IMR-90 (cell line): Measurements from ENCODE around the gene TMEM181. TPM values are rescaled to one million over a fixed set of nuclear protein-coding genes. Genes with fewer than 3 reads are reported as not detected.

Experiments used
- ATAC-seq: fragments of 200-7000 bp; cut with Tn5 transposase; 2 replicates; pipeline ENCODE4 v1.9.1; 2020; ENCODE audit warnings: low read depth, mild to moderate bottlenecking, moderate library complexity
- BruUV-seq: library from RNA; stranded (reverse); fragments of 400-500 nt; replicated peaks from 2 replicates; lab custom pipeline; 2021; lab: Mats Ljungman, UMichigan
- CTCF ChIA-PET: fragments of 300-600 bp; formaldehyde crosslinking; extraction: SDS; loops from one replicate; lab custom pipeline; 2021; ENCODE audit warnings: antibody characterized with exemption; lab: Yijun Ruan, JAX
- POLR2A ChIA-PET: fragments of 300-600 bp; sonication (Branson Sonifier 250); formaldehyde crosslinking; loops from one replicate; lab custom pipeline; 2022; ENCODE audit warnings: antibody characterized with exemption; ENCODE audit not compliant: unreplicated experiment; lab: Charles Lee
- DNase-seq: peaks from one replicate; pipeline ENCODE4 v3.0.0; 2013
- H2AFZ ChIP-seq: replicated peaks from 2 replicates; pipeline ENCODE3; 2013; ENCODE audit warnings: low read length, mild to moderate bottlenecking; ENCODE audit not compliant: poor library complexity
- H2AK5ac ChIP-seq: 2 replicates; pipeline ENCODE4 v1.6.1; 2013; ENCODE audit warnings: low read depth, low read length, inconsistent platforms
- H2AK9ac ChIP-seq: replicated peaks from 2 replicates; pipeline ENCODE3; 2013; ENCODE audit warnings: mild to moderate bottlenecking, low read depth, low read length, moderate library complexity; ENCODE audit not compliant: poor library complexity
- H2BK120ac ChIP-seq: 2 replicates; pipeline ENCODE4 v1.6.1; 2013; ENCODE audit warnings: low read depth, low read length, inconsistent platforms
- H2BK15ac ChIP-seq: 3 replicates; pipeline ENCODE4 v1.6.1; 2013; ENCODE audit warnings: low read depth, low read length, inconsistent platforms
- H2BK20ac ChIP-seq: 2 replicates; pipeline ENCODE4 v1.6.1; 2013; ENCODE audit warnings: low read depth, mild to moderate bottlenecking, inconsistent platforms, low read length, moderate library complexity
- H2BK5ac ChIP-seq: 2 replicates; pipeline ENCODE4 v1.6.1; 2013; ENCODE audit warnings: mild to moderate bottlenecking, low read depth, low read length, inconsistent platforms; ENCODE audit not compliant: poor library complexity, severe bottlenecking
- H3K14ac ChIP-seq: replicated peaks from 2 replicates; pipeline ENCODE4 v1.6.1; 2013; ENCODE audit warnings: low read depth, low read length, inconsistent platforms
- H3K18ac ChIP-seq: 2 replicates; pipeline ENCODE4 v1.6.1; 2013; ENCODE audit warnings: low read depth, low read length, control low read depth
- H3K23ac ChIP-seq: 2 replicates; pipeline ENCODE4 v1.6.1; 2013; ENCODE audit warnings: low read depth, low read length, inconsistent platforms
- H3K27ac ChIP-seq: 2 replicates; pipeline ENCODE4 v1.5.1; 2013; ENCODE audit warnings: mild to moderate bottlenecking, control low read depth, low read length; ENCODE audit not compliant: insufficient read depth
- H3K27me3 ChIP-seq: 2 replicates; pipeline ENCODE4 v1.6.1; 2013; ENCODE audit warnings: low read length; ENCODE audit not compliant: control insufficient read depth, insufficient read depth
- H3K36me3 ChIP-seq: 2 replicates; pipeline ENCODE4 v1.6.1; 2013; ENCODE audit warnings: low read length, mixed read lengths; ENCODE audit not compliant: control insufficient read depth, insufficient read depth
- H3K4ac ChIP-seq: 2 replicates; pipeline ENCODE4 v1.6.1; 2013; ENCODE audit warnings: low read depth, low read length, inconsistent platforms
- H3K4me1 ChIP-seq: 2 replicates; pipeline ENCODE4 v1.6.1; 2013; ENCODE audit warnings: low read length, mixed read lengths; ENCODE audit not compliant: control insufficient read depth, insufficient read depth
- H3K4me2 ChIP-seq: 2 replicates; pipeline ENCODE4 v1.6.1; 2013; ENCODE audit warnings: low read depth, mild to moderate bottlenecking, control low read depth, low read length, moderate library complexity
- H3K4me3 ChIP-seq: 2 replicates; pipeline ENCODE4 v1.5.1; 2013; ENCODE audit warnings: low read depth, mild to moderate bottlenecking, control low read depth, low read length, moderate library complexity; ENCODE audit not compliant: insufficient read depth
- H3K56ac ChIP-seq: 2 replicates; pipeline ENCODE4 v1.6.1; 2013; ENCODE audit warnings: low read length, inconsistent platforms; ENCODE audit not compliant: insufficient read depth; ENCODE audit errors: extremely low read depth
- H3K79me1 ChIP-seq, 2 experiments: 2 replicates each; pipeline ENCODE4 v1.6.1; 2013; ENCODE audit warnings: low read length in 2 of 2, inconsistent platforms in 1 of 2, low read depth in 1 of 2
- H3K9ac ChIP-seq: 2 replicates; pipeline ENCODE4 v1.6.1; 2013; ENCODE audit warnings: low read depth, low read length, control low read depth
- H3K9me1 ChIP-seq: 2 replicates; pipeline ENCODE4 v1.6.1; 2013; ENCODE audit warnings: low read length, inconsistent platforms; ENCODE audit not compliant: insufficient read depth
- H3K9me3 ChIP-seq: 2 replicates; pipeline ENCODE4 v1.6.1; 2013; ENCODE audit warnings: low read length; ENCODE audit not compliant: control insufficient read depth, insufficient read depth
- H4K20me1 ChIP-seq: 2 replicates; pipeline ENCODE4 v1.6.1; 2013; ENCODE audit warnings: low read length, inconsistent platforms; ENCODE audit not compliant: insufficient read depth
- H4K5ac ChIP-seq: 2 replicates; pipeline ENCODE4 v1.6.1; 2013; ENCODE audit warnings: mild to moderate bottlenecking, low read depth, low read length, control low read depth
- H4K8ac ChIP-seq, 2 experiments: 2 replicates each; pipeline ENCODE4 v1.6.1; 2013; ENCODE audit warnings: low read depth in 2 of 2, low read length in 2 of 2, control low read depth in 1 of 2, inconsistent platforms in 1 of 2
- H4K91ac ChIP-seq: 2 replicates; pipeline ENCODE4 v1.6.1; 2013; ENCODE audit warnings: low read depth, low read length, inconsistent platforms; ENCODE audit not compliant: insufficient read depth
- BHLHE40 ChIP-seq: fragments of 150-350 bp; IDR thresholded peaks from 2 replicates; pipeline ENCODE4 v1.6.1; 2016; ENCODE audit warnings: mild to moderate bottlenecking, low read depth, low read length
- MAZ ChIP-seq: IDR thresholded peaks from 2 replicates; pipeline ENCODE4 v1.6.1; 2012; ENCODE audit warnings: low read depth, mild to moderate bottlenecking, low read length, improper control_type of control experiment, moderate library complexity, borderline replicate concordance
- RAD21 ChIP-seq: IDR thresholded peaks from 2 replicates; pipeline ENCODE4 v1.6.1; 2012; ENCODE audit warnings: low read length, improper control_type of control experiment
- SMC3 ChIP-seq: fragments of 150-350 bp; IDR thresholded peaks from 2 replicates; pipeline ENCODE4 v1.6.1; 2016; ENCODE audit warnings: low read depth, mild to moderate bottlenecking, antibody characterized with exemption, low read length, moderate library complexity
- WGBS, 2 experiments: methylation state at CpG; one replicate each; pipeline versions ENCODE4 v1.1.5 to v1.1.7; 2013; ENCODE audit warnings: missing lambda C conversion rate in 2 of 2; ENCODE audit not compliant: insufficient read length in 1 of 2; ENCODE audit errors: extremely low coverage in 2 of 2; 5-methylcytosine and 5-hydroxymethylcytosine counted together
- dilution Hi-C: fragments of 300-500 bp; cut with HindIII; formaldehyde crosslinking; loops from one replicate; pipeline ENCODE4 v1.14.3; 2018; ENCODE audit warnings: low sequenced_read_pairs; ENCODE audit not compliant: unreplicated experiment
- in situ Hi-C: fragments of 300-500 bp; cut with MboI; formaldehyde crosslinking; loops from 3 replicates; pipeline ENCODE4 v1.14.3; 2019; ENCODE audit warnings: low sequenced_read_pairs, inconsistent platforms, mixed read lengths
- intact Hi-C: fragments of 100-400 bp; cut with micrococcal nuclease; formaldehyde crosslinking; loops from 2 replicates; pipeline ENCODE4 v1.10.0; 2022
- polyA plus RNA-seq, 3 experiments: library from polyadenylated mRNA; depleted of rRNA; stranded (reverse); fragments of >200 nt; gene quantifications; 2 replicates each; pipeline ENCODE4 v1.2.3, GENCODE V29; 2012; ENCODE audit warnings: low replicate concordance in 1 of 3
- total RNA-seq: library from RNA; depleted of rRNA; stranded (reverse); fragments of >200 nt; gene quantifications from 2 replicates; pipeline ENCODE4 v1.2.3, GENCODE V29; 2012
- TF ChIP-seq, protein P1 (sequence below): conservative IDR thresholded peaks from 2 replicates; pipeline ENCODE4 v1.5.1; 2012; ENCODE audit warnings: mild to moderate bottlenecking, low read depth, low read length, improper control_type of control experiment

TMEM181 gene
- total and polyA plus RNA-seq, 2 of the 4 experiments (the other 2 are of a cell fraction): 22.8 to 27.8 TPM

DNA sequence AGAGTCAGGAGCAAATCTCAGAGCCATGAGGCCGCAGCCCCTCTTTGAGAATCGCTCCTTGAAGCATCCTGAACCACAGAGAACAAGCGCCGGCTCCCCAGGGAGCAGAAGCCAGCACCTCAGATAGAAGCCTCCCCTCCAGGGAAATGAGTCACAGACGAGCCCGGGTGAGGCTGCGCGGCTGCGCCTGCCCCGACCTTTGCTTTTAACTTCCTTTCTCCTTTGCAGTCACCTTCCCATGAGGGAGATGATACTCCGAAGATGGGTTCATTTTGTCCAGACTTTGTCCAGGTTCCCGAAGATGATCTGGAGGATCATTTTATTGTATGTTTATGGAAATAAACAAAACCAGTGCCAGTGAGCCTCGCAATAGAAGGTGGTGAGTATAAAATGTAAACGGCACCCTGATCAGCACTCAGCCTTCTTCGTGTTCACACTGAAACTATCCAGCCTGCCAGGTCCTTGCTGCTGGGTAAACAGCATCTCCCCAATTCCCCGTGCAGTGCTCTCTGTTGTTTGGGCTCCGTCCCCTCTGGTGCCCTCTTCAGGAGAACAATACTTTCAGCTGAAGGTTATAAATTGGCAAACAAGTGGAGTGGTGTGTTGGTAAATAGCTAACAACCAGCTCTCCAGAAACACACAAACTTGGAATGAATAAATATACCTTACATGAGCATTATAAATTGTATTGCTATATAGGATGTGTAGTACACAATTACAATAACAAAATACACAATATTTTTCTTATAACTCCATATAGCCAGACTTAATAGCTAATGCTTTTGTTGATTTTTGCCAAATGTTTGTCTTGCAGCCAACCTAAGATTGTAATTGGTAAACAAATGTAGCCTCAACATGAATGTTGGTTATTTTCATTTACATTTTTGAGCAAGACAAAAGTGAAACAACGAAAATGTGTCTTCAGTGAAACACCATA lies 41.4 kb upstream of the TMEM181 start:
- no TSS peak for BruUV-seq
- DNase-seq (peak; percentile 69), ATAC-seq (peak; percentile 96)
- Histone ChIP-seq H4K5ac (peak overlapping the region; percentile 26; the same call in 1 of the 2 replicates), H3K27me3 (no peaks in the 10 kb centered on the region), H3K79me1 (no peaks in the 10 kb centered on the region), H3K14ac (peak overlapping the region; percentile 54), H3K27ac (no peak overlapping the region; the same call in 1 of the 2 replicates), H3K18ac (peak overlapping the region; percentile 21; the same call in 1 of the 2 replicates), H4K20me1 (no peaks in the 10 kb centered on the region), H3K4me2 (peak overlapping the region; percentile 90), H3K4ac (peak overlapping the region; percentile 65), H2BK15ac (peak overlapping the region; percentile 1; the same call in 1 of the 3 replicates), H2AK5ac (no peak overlapping the region), H2BK120ac (peak overlapping the region; percentile 64), H3K9me1 (no peaks in the 10 kb centered on the region), H4K8ac (peak overlapping the region; percentile 6 to 85; a peak in 2 of 4 replicates), H2AFZ (peak overlapping the region; percentile 93), H2BK20ac (no peak overlapping the region), H2AK9ac (peak overlapping the region; percentile 93), H3K9me3 (no peaks in the 10 kb centered on the region), H3K4me1 (no peaks in the 10 kb centered on the region), H3K23ac (peak overlapping the region; percentile 71; the same call in 1 of the 2 replicates), H3K36me3 (0 out of 2 replicates have a peak, but pooled peaks cover 1% of the 10 kb centered on the region), H3K4me3 (peak overlapping the region; percentile 52), H3K56ac (peak overlapping the region; percentile 66), H3K9ac (peak overlapping the region; percentile 41), H2BK5ac (peak overlapping the region; percentile 37), H4K91ac (peak overlapping the region; percentile 22; the same call in 1 of the 2 replicates)
- ChIA-PET POLR2A (interaction anchor here (0.6 kb wide), 1 partner anchor 232 kb away, joined by 3 read pairs; no protein-coding TSS in a partner anchor), CTCF (interaction anchor here (0.6 to 1.6 kb wide), 11 partner anchors 8 to 321 kb away, joined by 3 to 8 read pairs (median 4); no protein-coding TSS in a partner anchor)
- 7% methylated on average over 3 of the region's 18 CpGs; no CpG with 5 or more reads in 1 of the 2 experiments for WGBS, 2 experiments
- dilution Hi-C loops: no loop called here
- TF ChIP-seq MAZ (peak; percentile 32; the same call in 1 of the 2 replicates), BHLHE40 (no peak), SMC3 (peak; percentile 44; the same call in 1 of the 2 replicates), RAD21 (peak; percentile 55)
- TF ChIP-seq, protein P1, sequence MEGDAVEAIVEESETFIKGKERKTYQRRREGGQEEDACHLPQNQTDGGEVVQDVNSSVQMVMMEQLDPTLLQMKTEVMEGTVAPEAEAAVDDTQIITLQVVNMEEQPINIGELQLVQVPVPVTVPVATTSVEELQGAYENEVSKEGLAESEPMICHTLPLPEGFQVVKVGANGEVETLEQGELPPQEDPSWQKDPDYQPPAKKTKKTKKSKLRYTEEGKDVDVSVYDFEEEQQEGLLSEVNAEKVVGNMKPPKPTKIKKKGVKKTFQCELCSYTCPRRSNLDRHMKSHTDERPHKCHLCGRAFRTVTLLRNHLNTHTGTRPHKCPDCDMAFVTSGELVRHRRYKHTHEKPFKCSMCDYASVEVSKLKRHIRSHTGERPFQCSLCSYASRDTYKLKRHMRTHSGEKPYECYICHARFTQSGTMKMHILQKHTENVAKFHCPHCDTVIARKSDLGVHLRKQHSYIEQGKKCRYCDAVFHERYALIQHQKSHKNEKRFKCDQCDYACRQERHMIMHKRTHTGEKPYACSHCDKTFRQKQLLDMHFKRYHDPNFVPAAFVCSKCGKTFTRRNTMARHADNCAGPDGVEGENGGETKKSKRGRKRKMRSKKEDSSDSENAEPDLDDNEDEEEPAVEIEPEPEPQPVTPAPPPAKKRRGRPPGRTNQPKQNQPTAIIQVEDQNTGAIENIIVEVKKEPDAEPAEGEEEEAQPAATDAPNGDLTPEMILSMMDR: peak; percentile 59
- in situ Hi-C loops: loop anchor here (10.0 kb wide), 1 partner anchor 294 kb away; no protein-coding TSS in a partner anchor
- intact Hi-C loops: loop anchor here (1.0 to 2.0 kb wide), 2 partner anchors 42 to 297 kb away; partner anchors contain the start of gene TMEM181
